Stimulated activated CD4-positive, alpha-beta T cell treated with anti-CD3 and anti-CD28 coated beads, Interleukin-2, amount 100 ng/mL, for 4 hours (primary cell): ENCODE measurements around the gene ANKH.

Source experiments
- DNase-seq: peaks from one replicate; pipeline ENCODE4 v3.0.0-alpha.2; 2020; ENCODE audit warnings: low read depth

Gene ANKH

GRCh38 chr5:14713476-14714390 is 157.8 kb downstream of the ANKH start:
- DNase-seq: no peak

GRCh38 chr5:14712666-14713065 is 158.9 kb downstream of the ANKH start:
- no peak for DNase-seq

- DNase-seq: no peak
Measured at GRCh38 chr5:14712131-14712530, 159.4 kb downstream of the ANKH start.

- no peak for DNase-seq
Measured at GRCh38 chr5:14710313-14710994, 161.1 kb downstream of the ANKH start.

GRCh38 chr5:14708551-14708950 is 163.0 kb downstream of the ANKH start:
- DNase-seq: no peak

- no peak for DNase-seq
Measured at GRCh38 chr5:14707811-14708390, 163.7 kb downstream of the ANKH start.

GRCh38 chr5:14706615-14707021 is 165.0 kb downstream of the ANKH start:
- DNase-seq: no peak

GRCh38 chr5:14705556-14705955 is 166.0 kb downstream of the ANKH start:
- DNase-seq: no peak

- DNase-seq: no peak
Measured at GRCh38 chr5:14702238-14702839, 169.2 kb downstream of the ANKH start.

GRCh38 chr5:14701556-14701955 is 170.0 kb downstream of the ANKH start:
- DNase-seq: no peak

GRCh38 chr5:14700478-14701436 is 170.8 kb downstream of the ANKH start:
- DNase-seq: no peak

GRCh38 chr5:14699807-14700400 is 171.7 kb downstream of the ANKH start:
- DNase-seq: no peak

- DNase-seq: no peak
Measured at GRCh38 chr5:14699159-14699558, 172.4 kb downstream of the ANKH start.

- no peak for DNase-seq
Measured at GRCh38 chr5:14698495-14698894, 173.1 kb downstream of the ANKH start.

GRCh38 chr5:14696851-14697250 is 174.7 kb downstream of the ANKH start:
- DNase-seq: no peak

GRCh38 chr5:14696057-14696456 is 175.5 kb downstream of the ANKH start:
- no peak for DNase-seq

GRCh38 chr5:14695152-14695551 is 176.4 kb downstream of the ANKH start:
- no peak for DNase-seq

GRCh38 chr5:14693070-14693469 is 178.5 kb downstream of the ANKH start:
- DNase-seq: no peak

GRCh38 chr5:14687023-14687665 is 184.4 kb downstream of the ANKH start:
- DNase-seq: no peak

GRCh38 chr5:14686517-14686916 is 185.1 kb downstream of the ANKH start:
- DNase-seq: no peak
